PFSK-1 (cell line): ENCODE data around the gene FGFR2.

Experiments
- FOXP2 ChIP-seq: optimal IDR thresholded peaks from 2 replicates; pipeline ENCODE3; 2011; ENCODE audit warnings: borderline replicate concordance, control low read depth, inconsistent platforms; ENCODE audit not compliant: insufficient read depth; ENCODE audit errors: extremely low read length, extremely low read depth
- POLR2AphosphoS5 ChIP-seq: IDR thresholded peaks from 2 replicates; pipeline ENCODE4 v1.6.1; 2012; ENCODE audit warnings: low read depth, mild to moderate bottlenecking, control low read depth, low read length, moderate library complexity
- REST ChIP-seq, 2 experiments: IDR thresholded peaks; 2 replicates each; pipeline versions ENCODE4 v1.6.1 to v1.8.0; 2011 to 2012; ENCODE audit warnings: low read depth in 2 of 2, low read length in 2 of 2, control low read depth in 1 of 2, inconsistent platforms in 1 of 2, mild to moderate bottlenecking in 1 of 2, moderate library complexity in 1 of 2; ENCODE audit not compliant: insufficient read depth in 1 of 2
- SIN3A ChIP-seq: IDR thresholded peaks from 2 replicates; pipeline ENCODE4 v1.6.1; 2012; ENCODE audit warnings: mild to moderate bottlenecking, low read length, moderate library complexity, borderline replicate concordance; ENCODE audit not compliant: insufficient read depth
- TAF1 ChIP-seq: IDR thresholded peaks from 2 replicates; pipeline ENCODE4 v1.6.1; 2012; ENCODE audit warnings: low read length, control low read depth, borderline replicate concordance; ENCODE audit not compliant: insufficient read depth

The FGFR2 gene

GRCh38 chr10:121628859-121629258 is 30.6 kb upstream of the FGFR2 start:
- TF ChIP-seq SIN3A = no peak
- TF ChIP-seq TAF1 = no peak
- TF ChIP-seq POLR2AphosphoS5 = no peak
- TF ChIP-seq REST (IDR thresholded peaks at IDR 0.05; ENCODE audit: insufficient read depth in 1 of 2, low read depth in 2 of 2, low read length in 2 of 2) = no peak
- no peak for TF ChIP-seq FOXP2

GRCh38 chr10:121627876-121628581 is 29.8 kb upstream of the FGFR2 start:
- TF ChIP-seq SIN3A = no peak
- TF ChIP-seq FOXP2 = no peak
- TF ChIP-seq POLR2AphosphoS5 = no peak
- TF ChIP-seq REST (IDR thresholded peaks at IDR 0.05; ENCODE audit: insufficient read depth in 1 of 2, low read depth in 2 of 2, low read length in 2 of 2) = no peak
- no peak for TF ChIP-seq TAF1

- TF ChIP-seq SIN3A (no peak), POLR2AphosphoS5 (no peak), REST (IDR thresholded peaks at IDR 0.05; ENCODE audit: insufficient read depth in 1 of 2, low read depth in 2 of 2, low read length in 2 of 2) (no peak), TAF1 (no peak), FOXP2 (no peak)
Observed at GRCh38 chr10:121624836-121625486, 26.7 kb upstream of the FGFR2 start.

- TF ChIP-seq REST (IDR thresholded peaks at IDR 0.05; ENCODE audit: insufficient read depth in 1 of 2, low read depth in 2 of 2, low read length in 2 of 2) = no peak
- no peak for TF ChIP-seq POLR2AphosphoS5
- no peak for TF ChIP-seq SIN3A
- no peak for TF ChIP-seq TAF1
- no peak for TF ChIP-seq FOXP2
Observed at GRCh38 chr10:121618906-121619305, 20.7 kb upstream of the FGFR2 start.
